CD4-positive, alpha-beta T cell treated with Interferon gamma for 1 hour (primary cell): ENCODE results near the gene TNS1.

Source experiments
- DNase-seq: peaks from one replicate; pipeline ENCODE4 v3.0.0-alpha.2; 2020

Gene TNS1

GRCh38 chr2:217941886-217942728 lies 60.7 kb downstream of the TNS1 start:
- no peak for DNase-seq

DNA sequence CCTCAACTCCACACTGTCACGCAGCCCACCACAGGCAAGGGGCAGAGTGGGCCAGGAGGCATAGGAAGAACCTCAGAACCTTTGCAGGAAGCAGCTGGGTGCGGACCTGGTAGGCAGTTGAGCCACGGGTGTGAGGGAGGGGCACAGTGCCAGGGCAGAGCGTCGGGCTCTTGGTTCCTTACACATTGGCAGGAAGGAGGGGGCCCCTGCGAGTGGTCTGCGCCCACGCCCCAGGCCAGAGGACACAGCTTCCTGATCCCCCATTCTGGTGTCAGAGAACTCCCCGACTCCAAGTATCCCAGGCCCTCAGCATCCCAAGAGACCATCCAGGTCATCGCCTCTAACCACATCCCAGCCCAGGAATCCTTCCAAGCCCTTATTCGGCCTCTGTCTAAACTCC lies 61.5 kb downstream of the TNS1 start:
- no peak for DNase-seq

DNA sequence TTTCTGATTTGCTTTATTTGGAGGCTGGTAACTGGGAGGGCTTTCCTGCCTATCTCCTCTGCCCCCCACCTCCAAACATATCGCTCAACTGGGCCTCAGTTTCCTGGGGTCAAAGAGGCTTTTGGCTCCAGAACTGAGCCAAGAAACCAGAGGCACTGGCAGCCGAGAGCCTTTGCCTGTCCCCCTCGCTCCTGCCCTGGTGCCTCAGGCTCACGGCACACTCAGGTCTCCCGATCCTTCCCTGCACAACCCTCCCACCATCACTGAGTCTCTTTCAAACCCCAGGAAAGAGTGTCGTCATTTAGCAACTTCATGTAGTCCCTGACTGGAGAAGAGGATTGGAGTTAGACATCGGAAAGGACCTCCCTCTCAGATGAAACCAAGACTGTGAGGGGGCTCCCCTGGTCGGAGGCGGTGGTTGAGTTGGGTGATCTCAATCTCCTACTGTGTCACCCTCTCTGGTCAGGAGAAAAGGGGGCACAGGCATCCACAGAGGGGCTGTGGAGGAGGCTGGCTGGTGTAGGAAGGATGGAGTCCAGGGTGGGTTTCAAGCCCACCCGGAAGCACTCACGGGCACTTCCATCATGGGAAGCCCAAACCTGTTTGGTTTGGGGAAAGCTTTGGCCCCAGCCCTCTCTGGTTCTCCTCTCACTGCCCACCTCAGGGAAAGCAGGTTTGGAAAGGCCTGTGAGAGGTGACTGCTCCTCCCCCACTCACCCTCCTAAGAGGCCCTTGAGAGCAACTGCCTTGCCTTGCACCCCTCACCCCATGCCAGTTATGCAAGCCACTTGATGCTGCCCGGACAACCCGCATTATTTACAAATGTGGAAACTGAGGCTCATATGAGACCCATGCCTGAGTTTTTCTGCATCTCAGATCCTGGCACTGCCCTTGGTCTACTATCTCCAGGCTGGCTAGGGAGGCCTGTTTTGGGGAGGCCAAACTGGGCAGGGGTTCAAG lies 62.3 kb downstream of the TNS1 start:
- no peak for DNase-seq

- DNase-seq: no peak
Measured at GRCh38 chr2:217939629-217940245, 63.1 kb downstream of the TNS1 start.

DNA sequence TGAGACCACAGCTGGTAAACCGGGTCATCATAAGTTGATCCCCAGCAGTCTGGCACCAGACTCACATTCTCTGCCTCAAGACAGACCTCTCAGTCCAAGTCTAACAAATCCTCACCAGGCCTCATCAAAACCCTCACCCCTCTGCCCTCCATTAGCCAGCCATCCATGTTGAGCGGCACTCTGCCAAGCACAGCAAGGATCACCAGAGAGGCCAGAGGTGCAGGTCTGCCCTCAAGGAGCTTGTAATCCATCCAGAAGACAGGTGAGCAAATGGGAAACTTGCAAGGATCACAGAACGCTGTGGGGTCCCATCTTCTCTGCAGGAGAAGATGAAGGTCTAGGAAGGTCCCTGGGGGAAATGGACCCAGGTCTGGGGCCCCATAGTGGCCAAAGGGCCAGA lies 63.6 kb downstream of the TNS1 start:
- no peak for DNase-seq

- no peak for DNase-seq
Measured at GRCh38 chr2:217938036-217938435, 64.8 kb downstream of the TNS1 start.

GRCh38 chr2:217937446-217937845 lies 65.3 kb downstream of the TNS1 start:
- DNase-seq: no peak

DNA sequence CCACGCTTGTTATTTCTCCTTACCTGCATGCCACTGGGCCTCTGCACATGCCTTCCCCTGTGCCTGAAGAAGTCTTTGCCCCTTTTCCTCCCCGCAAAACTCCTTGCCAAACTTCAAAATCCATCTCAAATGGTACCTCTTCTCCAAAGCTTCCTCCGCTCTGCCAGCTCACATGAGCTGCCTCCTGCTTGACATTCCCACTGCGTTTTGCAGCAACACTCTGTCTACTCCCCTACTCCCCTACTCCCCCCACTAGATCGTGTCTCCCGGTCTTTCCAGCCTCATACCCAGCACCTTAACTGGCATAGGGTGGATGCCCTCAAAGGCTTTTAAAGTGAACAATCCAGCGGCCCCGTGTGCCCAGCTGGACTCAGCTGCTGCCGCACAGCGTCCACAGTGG lies 65.8 kb downstream of the TNS1 start:
- no peak for DNase-seq

DNA sequence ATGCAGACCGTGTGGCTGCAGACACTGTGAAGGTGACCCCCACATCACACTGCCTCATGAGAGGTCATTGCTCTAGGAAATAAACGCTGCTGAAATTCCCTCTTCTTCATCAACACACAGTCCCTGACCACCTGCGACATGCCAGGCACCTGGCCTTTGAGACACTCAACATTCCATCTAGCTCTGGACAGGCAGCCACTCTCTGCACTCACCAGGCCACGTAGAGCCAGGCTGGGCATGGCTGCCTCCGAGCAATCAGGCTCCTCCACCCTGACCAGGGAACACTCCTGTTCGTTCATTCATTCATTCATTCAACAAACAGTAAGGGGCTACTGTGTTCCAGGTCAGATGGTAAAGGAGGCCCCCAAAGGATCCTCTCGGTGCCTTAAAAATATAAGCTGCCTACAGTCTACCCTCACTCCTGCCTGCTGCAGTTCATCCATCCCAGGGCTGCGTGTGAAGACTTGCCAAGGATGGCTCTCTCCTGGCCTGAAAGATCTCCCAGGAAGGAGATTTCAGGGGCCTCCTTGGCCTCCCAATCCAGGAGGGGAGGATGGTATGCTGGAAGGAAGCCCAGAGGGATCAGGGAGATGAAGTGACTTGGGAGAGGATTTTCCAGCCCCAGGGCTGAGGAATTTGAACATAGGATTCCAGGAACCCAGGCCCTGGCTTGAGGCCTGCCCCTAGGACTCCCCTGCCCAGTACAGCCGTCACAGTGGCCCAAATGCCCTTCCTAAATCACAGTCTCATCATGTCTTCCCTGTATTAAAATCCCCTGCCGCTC lies 66.7 kb downstream of the TNS1 start:
- DNase-seq: no peak

DNA sequence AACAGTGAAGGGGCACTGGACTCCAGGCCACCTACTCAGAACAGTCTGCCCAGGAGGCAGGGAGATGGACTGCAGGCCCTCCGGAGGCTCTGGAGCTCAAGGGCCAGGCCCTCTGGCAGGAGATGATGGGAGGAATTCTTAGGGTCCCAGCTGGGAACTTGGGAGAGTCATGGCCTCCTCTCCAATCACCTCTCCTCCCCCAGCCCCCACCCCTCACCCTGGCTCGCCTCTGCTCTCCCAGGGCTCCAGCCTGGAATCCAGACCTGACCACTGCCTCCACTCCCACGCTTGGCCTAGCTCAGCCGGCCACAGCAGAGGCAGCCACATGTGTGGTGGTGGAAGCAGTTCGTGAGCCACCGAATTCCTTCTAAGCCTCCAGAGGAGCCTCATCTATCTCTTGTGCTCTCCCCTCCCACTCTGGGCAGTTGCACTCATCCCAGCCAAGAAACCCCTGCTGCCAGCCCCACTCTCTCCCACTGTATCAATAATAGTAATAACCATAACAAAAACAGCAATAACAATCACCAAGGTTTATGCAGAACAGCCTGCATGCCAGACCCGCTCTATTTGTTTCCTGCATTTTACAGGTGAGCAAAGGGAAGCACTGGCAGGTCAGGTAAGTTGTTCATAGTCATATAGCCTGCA lies 67.4 kb downstream of the TNS1 start:
- no peak for DNase-seq

GRCh38 chr2:217934321-217935131 lies 68.3 kb downstream of the TNS1 start:
- DNase-seq: peak; percentile 64

GRCh38 chr2:217933617-217933993 lies 69.2 kb downstream of the TNS1 start:
- no peak for DNase-seq

DNA sequence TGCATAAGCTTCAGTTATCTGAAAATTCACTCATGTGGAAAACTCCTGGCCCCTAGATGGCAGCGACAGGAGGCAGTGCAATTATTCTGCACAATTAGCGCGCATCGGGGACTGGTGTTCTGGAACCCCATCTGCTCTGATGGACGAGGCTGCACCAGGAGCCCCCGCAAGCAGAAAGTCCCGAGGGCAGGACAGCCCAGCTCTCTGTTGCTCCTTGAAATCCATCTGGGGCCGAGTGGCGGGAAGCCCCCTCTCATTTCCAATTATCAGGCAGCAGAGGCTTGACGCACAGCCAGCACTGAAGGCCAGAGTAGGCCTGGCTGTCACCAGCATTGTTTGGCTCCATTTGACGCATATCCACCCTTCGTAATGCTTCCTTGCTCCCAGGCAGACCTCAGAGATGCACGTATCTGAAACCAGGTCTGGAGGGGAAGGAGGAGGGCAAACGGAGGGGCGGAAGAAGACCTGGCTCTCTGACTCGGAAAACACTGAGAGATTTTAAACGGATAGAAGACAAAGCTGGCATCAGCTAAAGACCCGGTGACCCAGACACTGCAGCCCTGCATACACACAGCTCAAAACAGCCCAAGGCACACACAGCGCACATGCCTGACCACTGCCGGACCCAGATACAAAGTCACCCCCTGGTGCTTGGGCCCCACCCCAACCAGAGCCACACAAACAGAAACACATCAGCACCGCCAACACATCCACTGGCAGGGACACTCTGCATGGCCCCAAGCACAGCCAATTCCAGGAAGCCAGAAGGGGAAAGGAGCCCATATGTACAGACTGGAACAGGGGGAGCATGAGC lies 69.8 kb downstream of the TNS1 start:
- no peak for DNase-seq

GRCh38 chr2:217931846-217932560 lies 70.8 kb downstream of the TNS1 start:
- no peak for DNase-seq

DNA sequence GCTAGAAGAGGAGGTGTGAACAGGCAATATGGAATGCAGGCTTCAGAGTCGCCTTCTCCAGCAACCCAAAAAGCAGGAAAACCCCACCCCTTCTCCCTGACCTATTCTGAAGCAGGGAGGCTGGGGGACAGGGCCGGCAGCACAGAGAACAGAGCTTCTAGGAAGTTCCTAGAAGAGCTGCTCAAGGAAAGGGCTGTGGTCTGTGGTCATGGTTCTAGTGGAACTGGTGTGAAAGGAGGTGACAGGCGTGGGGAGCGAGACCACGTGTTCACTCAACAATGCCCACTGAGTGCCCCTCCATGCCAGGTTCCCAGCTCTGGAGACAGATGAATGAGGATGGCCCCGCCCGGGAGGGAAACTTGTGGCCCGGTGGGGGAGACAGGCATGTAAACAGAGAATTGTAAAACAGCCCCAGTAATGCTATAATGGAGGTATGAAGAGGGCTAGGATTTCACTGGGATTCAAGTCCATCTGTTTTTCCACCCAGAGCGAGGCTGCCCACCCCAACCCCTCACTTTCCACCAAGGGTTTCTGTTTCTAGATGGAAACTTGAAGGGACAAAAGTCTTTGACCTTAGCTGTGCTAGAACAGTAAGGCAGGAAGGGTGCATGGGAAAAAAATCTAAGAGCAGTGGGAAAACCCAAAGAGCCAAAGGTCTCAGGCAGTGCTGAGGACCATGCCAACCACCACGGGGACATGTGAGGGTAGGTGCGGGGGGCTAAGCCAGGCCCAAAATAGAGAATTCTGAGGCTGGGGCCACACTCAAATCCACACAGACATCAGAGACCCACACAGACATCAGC lies 71.8 kb downstream of the TNS1 start:
- no peak for DNase-seq

GRCh38 chr2:217929757-217930707 lies 72.8 kb downstream of the TNS1 start:
- no peak for DNase-seq

DNA sequence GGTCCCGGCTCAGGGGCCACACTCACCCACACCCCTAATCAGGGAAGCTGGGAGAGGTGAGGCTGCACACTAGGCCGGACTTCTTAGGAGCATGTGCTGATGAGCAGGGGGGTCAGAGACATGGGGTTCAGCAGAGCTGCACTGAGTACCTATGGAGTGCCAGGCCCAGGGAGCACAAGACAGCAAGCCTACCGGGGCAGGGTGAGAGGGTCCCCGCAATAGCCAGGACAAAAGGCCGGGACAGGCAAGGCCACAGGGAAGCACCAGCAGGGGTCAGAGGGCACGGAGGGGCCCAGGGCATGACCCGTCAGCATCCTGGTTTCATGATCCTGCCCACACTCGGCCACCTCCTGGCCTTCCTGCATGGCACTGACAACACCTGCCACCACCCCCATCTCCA lies 73.5 kb downstream of the TNS1 start:
- DNase-seq: no peak
